MCF 10A (cell line): Measurements from ENCODE around the gene MUCL3. TPM values are rescaled to one million over a fixed set of nuclear protein-coding genes. Genes with fewer than 3 reads are reported as not detected.

Experiments
- BruUV-seq: library from RNA; stranded (reverse); fragments of 400-500 nt; replicated peaks from 2 replicates; lab custom pipeline; 2021; lab: Mats Ljungman, UMichigan
- CTCF ChIA-PET: fragments of 300-600 bp; sonication (Branson Sonifier 250); formaldehyde crosslinking; extraction: SDS; loops from one replicate; lab custom pipeline; 2021; ENCODE audit warnings: antibody characterized with exemption, inconsistent platforms; lab: Yijun Ruan, JAX
- POLR2A ChIA-PET: fragments of 300-600, 350-650 bp; sonication (Branson Sonifier 250); formaldehyde crosslinking; extraction: SDS; loops from one replicate; lab custom pipeline; 2020; ENCODE audit warnings: antibody characterized with exemption, inconsistent platforms; lab: Yijun Ruan, JAX
- DNase-seq: peaks from one replicate; pipeline ENCODE4 v3.0.0-alpha.2; 2018; ENCODE audit not compliant: unreplicated experiment
- H3K27ac Mint-ChIP-seq: one replicate; pipeline ENCODE4 v1.8.0; 2022; ENCODE audit warnings: mild to moderate bottlenecking, low read depth, mixed read lengths; ENCODE audit not compliant: unreplicated experiment
- H3K27me3 Mint-ChIP-seq: one replicate; pipeline ENCODE4 v1.8.0; 2022; ENCODE audit warnings: mixed read lengths; ENCODE audit not compliant: insufficient read depth, unreplicated experiment
- H3K36me3 Mint-ChIP-seq: one replicate; pipeline ENCODE4 v1.8.0; 2022; ENCODE audit warnings: mild to moderate bottlenecking, moderate library complexity, mixed read lengths; ENCODE audit not compliant: insufficient read depth, unreplicated experiment
- H3K4me1 Mint-ChIP-seq: one replicate; pipeline ENCODE4 v1.8.0; 2022; ENCODE audit warnings: mixed read lengths; ENCODE audit not compliant: insufficient read depth, unreplicated experiment
- H3K4me3 Mint-ChIP-seq: one replicate; pipeline ENCODE4 v1.8.0; 2022; ENCODE audit warnings: mild to moderate bottlenecking, moderate library complexity, mixed read lengths; ENCODE audit not compliant: unreplicated experiment
- H3K9me3 Mint-ChIP-seq: one replicate; pipeline ENCODE4 v1.8.0; 2022; ENCODE audit warnings: mixed read lengths; ENCODE audit not compliant: unreplicated experiment
- intact Hi-C: fragments of 100-400 bp; cut with micrococcal nuclease; formaldehyde crosslinking; loops from 2 replicates; pipeline ENCODE4 v1.14.1; 2022
- total RNA-seq: library from RNA; stranded (reverse); gene quantifications from 2 replicates; pipeline ENCODE4 v1.2.3, GENCODE V29; 2022
- TF ChIP-seq, protein P1 (sequence below): fragments of 200-600 bp; IDR thresholded peaks from one replicate; pipeline ENCODE4 v1.8.0; 2022; ENCODE audit warnings: antibody characterized with exemption, mild to moderate bottlenecking; ENCODE audit not compliant: unreplicated experiment

MUCL3 gene
- total RNA-seq, 1 experiment from 2014 or later: not detected

- BruUV-seq: no TSS peak
- CTCF ChIA-PET: interaction anchor here (0.6 to 1.7 kb wide), 4 partner anchors 21 to 131 kb away, joined by 3 to 5 read pairs (median 4); no protein-coding TSS in a partner anchor
- H3K27me3 Mint-ChIP-seq: no peaks in the 10 kb centered on the region
- intact Hi-C loops: no loop called here
- POLR2A ChIA-PET: interaction anchor here (1.1 to 2.1 kb wide), 3 partner anchors 13 to 140 kb away, joined by 4 to 14 read pairs (median 5); no protein-coding TSS in a partner anchor
- peaks cover 49% of the 10 kb centered on the region for H3K4me1 Mint-ChIP-seq
- H3K9me3 Mint-ChIP-seq: no peaks in the 10 kb centered on the region
- TF ChIP-seq, protein P1, sequence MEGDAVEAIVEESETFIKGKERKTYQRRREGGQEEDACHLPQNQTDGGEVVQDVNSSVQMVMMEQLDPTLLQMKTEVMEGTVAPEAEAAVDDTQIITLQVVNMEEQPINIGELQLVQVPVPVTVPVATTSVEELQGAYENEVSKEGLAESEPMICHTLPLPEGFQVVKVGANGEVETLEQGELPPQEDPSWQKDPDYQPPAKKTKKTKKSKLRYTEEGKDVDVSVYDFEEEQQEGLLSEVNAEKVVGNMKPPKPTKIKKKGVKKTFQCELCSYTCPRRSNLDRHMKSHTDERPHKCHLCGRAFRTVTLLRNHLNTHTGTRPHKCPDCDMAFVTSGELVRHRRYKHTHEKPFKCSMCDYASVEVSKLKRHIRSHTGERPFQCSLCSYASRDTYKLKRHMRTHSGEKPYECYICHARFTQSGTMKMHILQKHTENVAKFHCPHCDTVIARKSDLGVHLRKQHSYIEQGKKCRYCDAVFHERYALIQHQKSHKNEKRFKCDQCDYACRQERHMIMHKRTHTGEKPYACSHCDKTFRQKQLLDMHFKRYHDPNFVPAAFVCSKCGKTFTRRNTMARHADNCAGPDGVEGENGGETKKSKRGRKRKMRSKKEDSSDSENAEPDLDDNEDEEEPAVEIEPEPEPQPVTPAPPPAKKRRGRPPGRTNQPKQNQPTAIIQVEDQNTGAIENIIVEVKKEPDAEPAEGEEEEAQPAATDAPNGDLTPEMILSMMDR: no peak
- H3K36me3 Mint-ChIP-seq: no peaks in the 10 kb centered on the region
- no peak overlapping the region for H3K4me3 Mint-ChIP-seq
- DNase-seq: no peak
- peak overlapping the region; percentile 65 for H3K27ac Mint-ChIP-seq
These were observed 1.3 kb upstream of the MUCL3 start for GRCh38 chr6:30939473-30939872.

DNA sequence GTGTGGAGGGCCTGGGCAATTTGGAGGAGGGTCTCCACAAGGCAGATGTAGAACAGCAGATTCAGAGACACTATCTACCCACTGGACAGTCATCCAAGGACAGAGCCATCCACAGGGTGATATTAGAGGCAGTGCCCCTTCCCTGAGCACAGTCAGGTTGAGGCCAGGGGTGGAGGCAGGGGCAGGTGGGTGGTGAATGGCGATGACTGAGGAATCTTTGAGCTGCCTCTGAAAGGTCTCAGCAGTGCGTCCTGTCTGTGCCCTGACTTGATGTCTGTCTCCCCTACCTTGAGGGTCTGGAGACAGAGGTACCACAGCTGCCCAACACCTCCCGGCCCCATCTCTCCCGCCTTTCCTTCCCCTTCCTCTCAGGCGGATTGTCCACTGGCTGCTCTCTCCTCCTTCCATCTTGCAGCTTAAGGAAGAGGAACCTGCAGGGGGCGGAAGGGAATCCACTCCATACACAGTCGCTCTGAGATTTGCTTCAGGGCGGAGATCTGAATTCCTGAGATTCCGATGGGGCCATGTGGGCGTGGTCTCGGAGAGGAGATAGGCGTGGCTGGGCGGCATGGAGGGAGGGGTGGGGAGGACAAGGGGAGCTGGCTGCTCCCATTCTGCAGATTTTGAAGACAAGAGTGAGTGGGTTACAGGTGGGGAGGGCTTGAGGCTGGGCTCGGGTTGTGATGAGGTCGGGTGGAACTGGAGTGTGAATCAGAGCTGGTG is 1.7 kb downstream of the MUCL3 start:
- no TSS peak for BruUV-seq
- TF ChIP-seq, protein P1: peak; percentile 50
- H3K4me3 Mint-ChIP-seq: peak overlapping the region; percentile 54
- H3K4me1 Mint-ChIP-seq: peaks cover 29% of the 10 kb centered on the region
- H3K27ac Mint-ChIP-seq: peak overlapping the region; percentile 43
- no peaks in the 10 kb centered on the region for H3K27me3 Mint-ChIP-seq
- intact Hi-C loops: loop anchor here (1.0 kb wide), 2 partner anchors 27 to 128 kb away; no protein-coding TSS in a partner anchor
- POLR2A ChIA-PET: interaction anchor here (0.6 to 1.7 kb wide), 10 partner anchors 16 to 128 kb away, joined by 3 to 11 read pairs (median 4); no protein-coding TSS in a partner anchor
- H3K36me3 Mint-ChIP-seq: no peaks in the 10 kb centered on the region
- no peaks in the 10 kb centered on the region for H3K9me3 Mint-ChIP-seq
- DNase-seq: peak; percentile 88
- CTCF ChIA-PET: interaction anchor here (0.7 to 3.4 kb wide), 11 partner anchors 16 to 296 kb away, joined by 3 to 38 read pairs (median 5); partner anchors contain the start of gene VARS2

GRCh38 chr6:30944051-30944450 is 3.3 kb downstream of the MUCL3 start:
- no peaks in the 10 kb centered on the region for H3K36me3 Mint-ChIP-seq
- H3K27ac Mint-ChIP-seq: no peak overlapping the region
- ChIA-PET POLR2A (interaction anchor here (0.7 to 1.2 kb wide), 2 partner anchors 12 to 17 kb away, joined by 3 to 4 read pairs; no protein-coding TSS in a partner anchor), CTCF (no interaction called here)
- peaks cover 25% of the 10 kb centered on the region for H3K4me1 Mint-ChIP-seq
- DNase-seq: no peak
- no peaks in the 10 kb centered on the region for H3K27me3 Mint-ChIP-seq
- no TSS peak for BruUV-seq
- no peak overlapping the region for H3K4me3 Mint-ChIP-seq
- TF ChIP-seq, protein P1: no peak
- intact Hi-C loops: no loop called here
- no peaks in the 10 kb centered on the region for H3K9me3 Mint-ChIP-seq

DNA sequence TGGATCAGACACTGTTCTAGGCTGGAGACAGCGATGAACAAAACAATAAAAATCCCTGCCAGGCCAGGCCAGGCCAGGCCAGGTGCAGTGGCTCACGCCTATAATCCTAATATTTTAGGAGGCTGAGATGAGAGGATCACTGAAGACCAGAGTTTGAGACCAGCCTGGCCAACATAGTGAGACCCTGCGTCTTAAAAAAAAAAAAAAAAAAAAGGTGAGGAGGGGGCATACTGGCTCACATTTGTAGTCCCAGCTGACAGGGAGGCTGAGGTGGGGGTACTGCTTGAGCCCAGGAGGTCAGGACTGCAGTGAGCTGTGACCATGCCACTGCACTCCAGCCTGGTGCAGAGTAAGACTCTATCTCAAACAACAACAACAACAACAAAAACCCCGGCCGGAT is 4.5 kb downstream of the MUCL3 start:
- H3K4me3 Mint-ChIP-seq: no peak overlapping the region
- no peak for DNase-seq
- ChIA-PET CTCF (interaction anchor here (0.9 to 2.1 kb wide), 3 partner anchors 14 to 125 kb away, joined by 4 to 6 read pairs (median 5); partner anchors contain the start of gene SFTA2), POLR2A (interaction anchor here (1.2 kb wide), 1 partner anchor 11 kb away, joined by 4 read pairs; no protein-coding TSS in a partner anchor)
- peaks cover 12% of the 10 kb centered on the region for H3K4me1 Mint-ChIP-seq
- intact Hi-C loops: no loop called here
- H3K27ac Mint-ChIP-seq: no peak overlapping the region
- TF ChIP-seq, protein P1: no peak
- peaks cover 7% of the 10 kb centered on the region for H3K9me3 Mint-ChIP-seq
- H3K27me3 Mint-ChIP-seq: no peaks in the 10 kb centered on the region
- BruUV-seq: no TSS peak
- H3K36me3 Mint-ChIP-seq: no peaks in the 10 kb centered on the region
